Thyroid gland (tissue), 4 donors: ENCODE results near the gene CD96.

ENCODE experiments used
- POLR2A ChIP-seq, 2 donors: fragments of 450-650 bp; IDR thresholded peaks; one replicate each; pipeline ENCODE4 v1.6.1; 2017; ENCODE audit warnings: antibody characterized with exemption in 2 of 2, mild to moderate bottlenecking in 2 of 2, moderate library complexity in 1 of 2
- TF ChIP-seq, protein P1 (sequence below), 6 experiments: fragments of 200-600 bp in 3 of 6; fragments of 450-650 bp in 3 of 6; sonication (generic) in 3 of 6; IDR thresholded peaks; one replicate each; pipeline ENCODE4 v1.5.1; 2016 to 2019; ENCODE audit warnings: antibody characterized with exemption in 6 of 6, mild to moderate bottlenecking in 2 of 6, inconsistent platforms in 1 of 6, moderate library complexity in 1 of 6

DNA sequence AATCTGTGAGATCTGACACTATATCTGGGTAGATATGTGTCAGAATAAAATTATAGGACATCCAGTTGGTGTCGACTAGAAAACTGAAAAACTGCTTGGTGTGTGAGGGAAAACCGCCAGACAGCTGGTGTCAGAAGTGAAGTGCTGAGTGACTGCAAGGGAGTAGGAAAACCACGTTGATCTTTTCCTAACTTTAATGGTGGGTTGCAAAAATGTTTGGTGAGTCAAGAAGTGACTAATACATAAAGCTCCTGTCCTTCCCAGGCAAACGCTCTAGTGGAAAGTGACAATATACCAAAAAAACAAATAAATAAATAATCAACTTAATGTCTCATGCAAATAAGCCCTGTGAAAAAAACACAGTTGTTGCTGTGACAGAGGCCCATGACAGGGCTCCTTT, 7.3 kb upstream of the CD96 start:
- TF ChIP-seq, protein P1, sequence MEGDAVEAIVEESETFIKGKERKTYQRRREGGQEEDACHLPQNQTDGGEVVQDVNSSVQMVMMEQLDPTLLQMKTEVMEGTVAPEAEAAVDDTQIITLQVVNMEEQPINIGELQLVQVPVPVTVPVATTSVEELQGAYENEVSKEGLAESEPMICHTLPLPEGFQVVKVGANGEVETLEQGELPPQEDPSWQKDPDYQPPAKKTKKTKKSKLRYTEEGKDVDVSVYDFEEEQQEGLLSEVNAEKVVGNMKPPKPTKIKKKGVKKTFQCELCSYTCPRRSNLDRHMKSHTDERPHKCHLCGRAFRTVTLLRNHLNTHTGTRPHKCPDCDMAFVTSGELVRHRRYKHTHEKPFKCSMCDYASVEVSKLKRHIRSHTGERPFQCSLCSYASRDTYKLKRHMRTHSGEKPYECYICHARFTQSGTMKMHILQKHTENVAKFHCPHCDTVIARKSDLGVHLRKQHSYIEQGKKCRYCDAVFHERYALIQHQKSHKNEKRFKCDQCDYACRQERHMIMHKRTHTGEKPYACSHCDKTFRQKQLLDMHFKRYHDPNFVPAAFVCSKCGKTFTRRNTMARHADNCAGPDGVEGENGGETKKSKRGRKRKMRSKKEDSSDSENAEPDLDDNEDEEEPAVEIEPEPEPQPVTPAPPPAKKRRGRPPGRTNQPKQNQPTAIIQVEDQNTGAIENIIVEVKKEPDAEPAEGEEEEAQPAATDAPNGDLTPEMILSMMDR (IDR thresholded peaks at IDR 0.05), result no peak
- TF ChIP-seq POLR2A (IDR thresholded peaks at IDR 0.05), result no peak
